B cell (primary cell): Measurements from ENCODE around the gene FSIP1.

Experiments
- CTCF ChIP-seq: fragments of 200-600 bp; IDR thresholded peaks from one replicate; pipeline ENCODE4 v1.8.0; 2022; ENCODE audit warnings: antibody characterized with exemption, mild to moderate bottlenecking
- EZH2 ChIP-seq: IDR thresholded peaks from 2 replicates; pipeline ENCODE4 v1.6.1; 2012; ENCODE audit warnings: borderline replicate concordance, low read depth, mild to moderate bottlenecking, moderate library complexity, low read length; ENCODE audit not compliant: insufficient read depth, poor library complexity, severe bottlenecking

GRCh38 chr15:39741258-39741657 lies 41.4 kb downstream of the FSIP1 start:
- no peak for TF ChIP-seq EZH2
- no peak for TF ChIP-seq CTCF
